GM19025 (cell line): ENCODE measurements around the gene CDC40.
"Not testable (repeated sequence)": the region's sequence is repeated elsewhere in the genome, so short reads cannot be mapped to it uniquely, and the experiment has no call there.

Experiments
- ATAC-seq: cut with Tn5 transposase; IDR thresholded peaks from one replicate; pipeline ENCODE4 v1.9.1; 2021; ENCODE audit warnings: mild to moderate bottlenecking, low read depth, moderate library complexity; ENCODE audit not compliant: unreplicated experiment

The CDC40 gene

DNA sequence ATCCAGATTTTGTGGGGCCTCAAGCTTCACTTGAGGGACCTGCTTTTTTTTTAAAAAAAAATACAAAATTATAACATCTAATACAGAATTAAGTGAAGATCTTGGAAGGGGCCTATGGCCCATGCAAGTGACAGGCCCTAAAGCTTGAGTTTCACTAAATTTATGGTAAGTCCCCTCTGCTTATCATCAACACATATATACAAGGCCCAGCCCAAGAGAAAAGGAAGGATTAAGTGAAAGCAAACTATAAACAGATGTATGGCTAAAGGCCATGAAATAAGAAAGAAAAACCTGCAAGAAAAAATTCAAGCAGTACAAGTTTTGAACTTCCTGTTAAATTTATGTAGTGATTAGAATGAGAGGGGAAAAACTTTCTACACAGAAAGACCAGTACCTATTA lies 86.8 kb downstream of the CDC40 start:
- ATAC-seq: no peak

DNA sequence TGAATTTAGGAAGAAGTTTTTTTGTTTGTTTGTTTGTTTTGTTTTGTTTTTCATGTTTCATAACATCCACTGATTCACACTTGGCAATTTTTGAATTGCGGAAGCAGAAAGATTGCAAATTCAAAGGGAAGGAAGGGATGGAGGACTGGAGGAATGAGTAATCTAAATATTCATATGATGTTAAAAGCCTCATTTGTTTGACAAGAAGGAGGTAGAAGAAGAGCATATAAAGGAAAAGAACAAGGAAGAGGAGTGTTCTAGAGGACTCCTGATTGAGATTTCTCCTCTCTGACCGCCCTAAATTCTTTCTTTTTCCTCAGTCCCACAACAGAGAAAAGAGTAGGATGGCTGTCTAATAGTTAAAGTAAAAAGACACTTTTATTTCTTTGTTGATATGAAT lies 89.4 kb downstream of the CDC40 start:
- no peak for ATAC-seq

- ATAC-seq: no peak
Observed at GRCh38 chr6:110270165-110270564, 89.9 kb downstream of the CDC40 start.

- ATAC-seq: no peak
Observed at GRCh38 chr6:110271732-110272022, 91.5 kb downstream of the CDC40 start.

DNA sequence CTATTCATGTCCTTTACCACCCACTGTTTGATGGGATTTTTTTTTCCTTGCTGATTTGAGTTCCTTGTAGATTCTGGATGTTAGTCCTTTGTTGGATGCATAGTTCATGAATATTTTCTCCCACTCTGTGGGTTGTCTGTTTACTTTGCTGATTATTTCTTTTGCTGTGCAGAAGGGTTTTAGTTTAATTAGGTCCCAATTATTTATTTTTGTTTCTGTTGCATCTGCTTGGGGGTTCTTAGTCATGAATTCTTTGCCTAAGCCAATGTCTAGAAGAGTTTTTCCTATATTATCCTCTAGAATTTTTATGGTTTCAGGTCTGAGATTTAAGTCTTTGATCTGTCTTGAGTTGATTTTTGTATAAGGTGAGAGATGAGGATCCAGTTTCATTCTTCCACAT lies 92.6 kb downstream of the CDC40 start:
- ATAC-seq: not testable (repeated sequence)

DNA sequence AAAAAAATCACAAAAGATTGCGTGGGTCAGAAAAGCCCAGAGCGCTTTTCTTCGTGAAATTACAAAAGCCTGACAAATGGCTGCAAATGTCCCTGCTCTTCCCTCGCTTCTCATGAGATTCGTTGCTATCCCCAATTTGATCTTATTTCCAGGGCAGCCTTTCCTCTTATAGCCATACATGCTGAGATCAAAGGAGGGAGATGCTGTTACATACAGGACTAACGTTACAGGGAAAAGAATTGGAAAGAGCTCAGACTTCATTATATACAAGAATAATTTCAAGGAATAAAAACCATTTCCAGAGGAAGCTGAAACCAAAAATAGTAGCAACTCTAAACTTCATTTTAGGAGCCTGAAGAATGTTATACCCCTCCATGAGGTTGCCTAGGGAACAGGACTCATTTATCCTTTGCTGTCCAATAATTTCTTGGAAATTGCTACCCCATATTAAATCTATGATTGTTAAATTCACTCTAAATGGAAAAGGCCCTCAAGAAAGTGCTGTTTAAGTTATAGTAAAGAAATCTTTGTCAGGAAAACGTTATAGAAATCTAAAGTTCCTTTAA lies 97.0 kb downstream of the CDC40 start:
- ATAC-seq: no peak
